RWPE2 (cell line): ENCODE data around the gene FRMPD1.

Experiments used
- ATAC-seq: fragments of 200-7000 bp; cut with Tn5 transposase; 3 replicates; pipeline ENCODE4 v1.9.1; 2021; ENCODE audit warnings: low read depth
- DNase-seq: peaks from one replicate; pipeline ENCODE4 v3.0.0-alpha.2; 2020; ENCODE audit warnings: low spot score
- H3K27ac ChIP-seq: fragments of 450-650 bp; 2 replicates; pipeline ENCODE4 v1.5.1; 2017; ENCODE audit warnings: mild to moderate bottlenecking; ENCODE audit not compliant: poor library complexity, severe bottlenecking
- H3K27me3 ChIP-seq: fragments of 250-450 bp; sonication (Bioruptor Pico); 2 replicates; pipeline ENCODE4 v1.5.1; 2021; ENCODE audit warnings: mild to moderate bottlenecking, moderate library complexity; ENCODE audit not compliant: insufficient read depth, poor library complexity, severe bottlenecking
- H3K36me3 ChIP-seq: fragments of 250-450 bp; sonication (Bioruptor Pico); 2 replicates; pipeline ENCODE4 v1.5.1; 2020; ENCODE audit warnings: low read depth, mild to moderate bottlenecking, moderate library complexity
- H3K4me1 ChIP-seq: fragments of 250-450 bp; sonication (Bioruptor Pico); 2 replicates; pipeline ENCODE4 v1.5.1; 2021; ENCODE audit warnings: mild to moderate bottlenecking, moderate library complexity; ENCODE audit not compliant: insufficient read depth, poor library complexity, severe bottlenecking
- H3K4me3 ChIP-seq: fragments of 250-450 bp; sonication (Bioruptor Pico); 2 replicates; pipeline ENCODE4 v1.5.1; 2021; ENCODE audit warnings: mild to moderate bottlenecking, moderate library complexity; ENCODE audit not compliant: severe bottlenecking
- H3K9me3 ChIP-seq: fragments of 250-450 bp; sonication (Bioruptor Pico); 2 replicates; pipeline ENCODE4 v1.5.1; 2021; ENCODE audit warnings: mild to moderate bottlenecking, moderate library complexity; ENCODE audit not compliant: severe bottlenecking
- CTCF ChIP-seq: fragments of 450-650 bp; IDR thresholded peaks from one replicate; pipeline ENCODE4 v1.5.1; 2017; ENCODE audit warnings: mild to moderate bottlenecking, moderate library complexity; ENCODE audit not compliant: poor library complexity, severe bottlenecking

The FRMPD1 gene

GRCh38 chr9:37650299-37650872 lies 368 bp upstream of the FRMPD1 start:
- H3K27me3 ChIP-seq: peaks cover 63% of the 10 kb centered on the region
- H3K4me1 ChIP-seq: no peaks in the 10 kb centered on the region
- no peak overlapping the region for H3K27ac ChIP-seq
- no peaks in the 10 kb centered on the region for H3K36me3 ChIP-seq
- H3K9me3 ChIP-seq: no peaks in the 10 kb centered on the region
- TF ChIP-seq CTCF: no peak
- ATAC-seq (no peak), DNase-seq (no peak)
- peak overlapping the region; percentile 44 for H3K4me3 ChIP-seq

GRCh38 chr9:37652261-37652660 lies 1.5 kb downstream of the FRMPD1 start:
- Histone ChIP-seq H3K4me3 (no peak overlapping the region), H3K27me3 (peaks cover 52% of the 10 kb centered on the region), H3K27ac (no peak overlapping the region), H3K9me3 (no peaks in the 10 kb centered on the region), H3K36me3 (no peaks in the 10 kb centered on the region), H3K4me1 (no peaks in the 10 kb centered on the region)
- ATAC-seq (no peak), DNase-seq (no peak)
- no peak for TF ChIP-seq CTCF

- Histone ChIP-seq H3K4me3 (no peak overlapping the region), H3K27ac (no peak overlapping the region), H3K36me3 (no peaks in the 10 kb centered on the region), H3K9me3 (no peaks in the 10 kb centered on the region), H3K4me1 (no peaks in the 10 kb centered on the region), H3K27me3 (peaks cover 43% of the 10 kb centered on the region)
- ATAC-seq (no peak), DNase-seq (no peak)
- no peak for TF ChIP-seq CTCF
These were observed 2.6 kb downstream of the FRMPD1 start for GRCh38 chr9:37653385-37653784.

GRCh38 chr9:37656936-37657335 lies 6.2 kb downstream of the FRMPD1 start:
- Histone ChIP-seq H3K9me3 (no peaks in the 10 kb centered on the region), H3K27me3 (peaks cover 18% of the 10 kb centered on the region), H3K27ac (no peak overlapping the region), H3K4me1 (no peaks in the 10 kb centered on the region), H3K4me3 (no peak overlapping the region), H3K36me3 (no peaks in the 10 kb centered on the region)
- ATAC-seq (no peak), DNase-seq (no peak)
- TF ChIP-seq CTCF: no peak

GRCh38 chr9:37660691-37661090 lies 9.9 kb downstream of the FRMPD1 start:
- H3K9me3 ChIP-seq: no peaks in the 10 kb centered on the region
- ATAC-seq (no peak), DNase-seq (no peak)
- H3K4me1 ChIP-seq: no peaks in the 10 kb centered on the region
- H3K4me3 ChIP-seq: no peak overlapping the region
- TF ChIP-seq CTCF: no peak
- H3K27me3 ChIP-seq: peaks cover 30% of the 10 kb centered on the region
- no peaks in the 10 kb centered on the region for H3K36me3 ChIP-seq
- H3K27ac ChIP-seq: no peak overlapping the region
